Stimulated activated naive CD4-positive, alpha-beta T cell treated with Interleukin-2 at 50 U/mL for 16 hours (primary cell): ENCODE measurements around the gene MAN1A2.
A peak's percentile ranks its signal among the peaks of the same experiment; 100 is the strongest.

Source experiments
- DNase-seq: peaks from one replicate; lab custom pipeline; 2025; lab: John Stamatoyannopoulos, UW

The MAN1A2 gene

GRCh38 chr1:117359561-117360289 lies 7.5 kb upstream of the MAN1A2 start:
- DNase-seq = no peak

DNA sequence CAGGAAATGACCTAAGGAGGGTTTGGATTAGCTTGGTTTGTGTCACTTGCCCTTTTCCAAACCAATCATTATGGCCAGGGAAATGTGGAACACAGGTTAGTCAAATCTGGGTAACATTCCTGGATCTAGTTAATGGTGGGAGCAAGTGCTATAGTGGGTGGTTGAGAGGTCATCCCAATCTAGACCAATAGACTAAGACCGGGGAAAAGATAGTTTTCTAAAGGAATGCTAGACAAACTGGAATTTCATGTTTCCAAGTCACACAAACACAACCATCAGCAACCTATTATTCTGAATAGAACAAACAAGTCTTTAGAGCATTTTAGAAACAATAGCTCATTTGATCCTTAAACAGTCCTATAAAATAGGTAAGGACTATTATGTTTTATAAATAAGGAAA lies 4.3 kb upstream of the MAN1A2 start:
- DNase-seq = no peak

DNA sequence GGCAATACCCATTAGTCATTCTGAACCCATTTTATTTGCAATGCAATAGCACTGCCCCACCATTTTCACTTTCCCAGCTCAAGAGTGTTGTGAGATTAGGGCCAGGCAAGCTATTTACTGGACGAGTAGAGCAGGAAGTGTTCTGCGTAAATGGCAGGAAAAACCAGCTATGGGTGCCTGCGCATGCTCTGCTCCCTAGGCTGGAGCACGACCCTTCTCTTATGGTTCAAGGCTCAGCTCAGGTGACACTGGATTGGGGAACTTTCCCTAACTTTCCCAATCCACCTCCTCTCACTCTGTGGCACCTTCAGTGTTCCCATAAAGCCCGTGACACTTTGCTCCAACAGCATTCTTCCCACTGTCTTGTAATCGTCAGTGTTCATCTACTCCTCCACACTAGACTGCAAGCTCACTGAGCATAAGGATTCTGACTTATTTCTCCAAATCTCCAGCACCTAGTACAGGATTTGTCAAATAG lies 3.6 kb upstream of the MAN1A2 start:
- DNase-seq = no peak

DNA sequence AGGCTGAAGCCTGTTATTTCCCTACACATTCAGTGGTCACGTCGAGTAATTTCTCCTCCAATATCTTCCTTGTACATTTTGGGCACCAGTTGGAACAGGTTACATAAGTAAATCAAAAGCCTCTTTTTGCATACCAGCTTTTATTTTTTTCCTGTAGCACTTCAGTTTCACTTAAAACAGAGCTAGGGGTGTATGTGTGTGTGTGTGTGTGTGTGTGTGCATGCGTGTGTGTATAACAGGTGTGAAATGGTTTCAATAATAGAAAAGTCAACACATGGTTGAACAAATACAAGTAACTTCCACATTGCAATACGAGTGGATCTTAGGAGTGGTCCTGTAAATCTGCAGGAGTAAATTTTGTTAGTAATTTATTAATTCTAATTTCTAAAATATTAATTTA lies 3.0 kb upstream of the MAN1A2 start:
- DNase-seq = no peak

- no peak for DNase-seq
These were observed 1.7 kb upstream of the MAN1A2 start for GRCh38 chr1:117365350-117366176.

DNA sequence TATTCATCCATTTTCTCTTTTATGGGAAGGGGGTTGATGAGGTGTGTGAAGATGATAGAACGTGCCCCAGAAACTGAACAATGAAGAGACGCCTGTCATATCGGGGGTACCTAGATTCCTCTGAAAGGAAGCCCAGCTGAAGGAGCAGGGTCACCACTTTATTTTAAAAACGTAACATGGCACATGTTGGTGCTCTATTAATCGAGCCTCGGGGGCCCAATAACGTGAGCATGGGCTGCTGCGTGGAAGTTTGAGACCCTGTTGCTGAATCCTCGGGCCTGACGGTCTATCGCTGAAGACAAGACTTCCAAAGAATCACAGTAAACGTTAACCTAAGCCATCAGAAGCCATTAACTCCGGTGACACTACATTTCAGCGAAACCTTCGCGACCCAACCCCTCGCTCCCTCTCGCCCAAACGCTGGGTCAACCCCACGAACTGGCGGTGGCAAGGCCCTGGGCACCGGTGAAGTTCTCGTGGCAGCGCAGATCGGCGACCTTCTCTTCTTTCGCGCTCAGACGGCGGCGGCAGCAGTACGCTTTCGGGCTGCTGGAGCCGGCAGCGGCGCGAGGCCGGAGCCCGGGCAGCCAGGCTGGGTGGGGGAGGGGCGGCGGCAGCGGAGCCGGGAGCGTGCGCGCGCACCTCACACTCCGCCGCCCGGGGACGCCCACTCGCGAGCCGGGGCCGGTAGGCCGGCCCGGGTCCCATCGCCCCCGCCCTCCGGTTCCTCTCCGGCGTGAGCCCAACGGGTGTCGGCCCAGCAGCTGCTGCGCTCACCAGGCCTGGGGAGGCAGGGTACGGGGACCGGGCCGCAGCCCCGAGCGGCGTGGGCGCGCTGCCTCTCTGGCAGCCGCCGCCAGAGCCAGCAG lies 838 bp upstream of the MAN1A2 start:
- DNase-seq = peak; percentile 66

DNA sequence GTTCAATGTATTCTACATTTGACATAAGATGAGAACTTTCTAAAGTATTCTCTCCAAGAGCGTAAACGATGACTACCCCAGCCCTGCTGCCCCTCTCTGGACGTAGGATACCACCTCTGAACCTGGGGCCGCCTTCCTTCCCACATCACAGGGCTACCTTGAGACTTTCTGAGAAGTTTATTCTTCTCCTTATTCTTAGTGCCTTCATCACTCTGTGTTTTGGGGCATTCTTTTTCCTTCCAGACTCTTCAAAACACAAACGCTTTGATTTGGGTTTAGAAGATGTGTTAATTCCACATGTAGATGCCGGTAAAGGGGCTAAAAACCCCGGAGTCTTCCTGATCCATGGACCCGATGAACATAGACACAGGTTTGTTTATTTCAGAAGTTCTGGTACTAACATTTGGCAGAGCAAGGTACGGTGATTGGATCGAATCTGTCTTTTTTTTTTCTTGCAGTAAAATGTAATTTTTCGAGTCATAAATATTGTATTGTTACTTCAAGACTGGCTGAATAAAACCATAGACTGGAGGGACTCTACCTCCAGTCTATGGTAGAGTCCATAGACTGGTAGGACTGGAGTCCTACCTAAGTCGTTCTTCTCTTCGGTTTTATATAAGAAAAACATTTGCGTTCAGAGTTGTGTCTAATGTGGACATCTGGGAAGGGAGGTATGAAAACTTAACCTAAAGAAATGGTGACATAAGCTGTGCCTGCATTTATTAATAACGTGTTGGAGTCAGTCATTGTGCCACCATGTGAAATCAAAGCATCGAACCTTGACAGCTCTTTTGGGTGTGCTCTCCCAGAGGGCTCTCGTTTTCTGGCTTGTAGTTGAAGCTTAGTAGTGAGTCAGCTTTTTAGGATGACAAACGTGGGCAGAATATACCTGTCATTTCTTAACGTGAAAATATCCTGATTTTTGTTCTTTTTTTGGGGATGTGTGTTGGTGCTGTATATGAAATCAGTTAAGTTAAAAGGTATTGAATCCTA lies 1.2 kb downstream of the MAN1A2 start:
- DNase-seq = no peak

DNA sequence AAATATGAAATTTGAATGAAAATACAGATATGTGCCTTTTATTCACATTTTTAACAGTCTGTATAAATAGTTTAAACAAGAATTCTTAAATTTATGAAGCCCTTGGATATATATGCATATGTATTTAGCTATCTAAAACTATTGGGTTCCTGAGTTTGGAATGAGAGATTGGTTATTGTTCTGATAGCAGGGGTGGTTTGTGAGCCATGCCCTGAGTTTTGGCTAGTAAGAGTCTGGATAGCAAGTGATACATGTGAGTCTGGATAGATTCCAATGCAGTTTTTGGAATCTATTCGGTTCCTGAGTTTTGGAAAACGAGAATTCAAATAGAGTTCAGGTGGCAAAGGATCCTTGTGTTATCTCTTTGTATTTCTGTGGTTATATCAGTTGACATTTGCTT lies 2.8 kb downstream of the MAN1A2 start:
- DNase-seq = no peak

DNA sequence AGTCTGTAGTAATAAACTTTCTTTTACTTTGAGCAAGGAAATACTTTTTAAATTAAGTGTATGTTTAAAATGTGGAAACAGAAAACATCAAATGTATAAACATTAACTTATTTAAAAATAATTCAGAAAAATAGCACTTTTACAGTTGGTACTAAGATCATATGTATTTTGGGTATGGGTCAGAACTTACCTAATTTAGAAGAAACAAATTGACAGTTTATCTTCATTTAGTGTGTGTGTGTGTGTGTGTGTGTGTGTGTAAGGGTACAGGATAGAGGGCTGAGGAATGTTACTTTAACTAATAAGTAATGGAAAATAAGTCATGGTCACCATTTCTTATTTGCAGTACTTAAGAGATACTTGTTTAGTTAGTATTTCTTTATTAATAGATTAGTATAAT lies 3.3 kb downstream of the MAN1A2 start:
- DNase-seq = no peak

DNA sequence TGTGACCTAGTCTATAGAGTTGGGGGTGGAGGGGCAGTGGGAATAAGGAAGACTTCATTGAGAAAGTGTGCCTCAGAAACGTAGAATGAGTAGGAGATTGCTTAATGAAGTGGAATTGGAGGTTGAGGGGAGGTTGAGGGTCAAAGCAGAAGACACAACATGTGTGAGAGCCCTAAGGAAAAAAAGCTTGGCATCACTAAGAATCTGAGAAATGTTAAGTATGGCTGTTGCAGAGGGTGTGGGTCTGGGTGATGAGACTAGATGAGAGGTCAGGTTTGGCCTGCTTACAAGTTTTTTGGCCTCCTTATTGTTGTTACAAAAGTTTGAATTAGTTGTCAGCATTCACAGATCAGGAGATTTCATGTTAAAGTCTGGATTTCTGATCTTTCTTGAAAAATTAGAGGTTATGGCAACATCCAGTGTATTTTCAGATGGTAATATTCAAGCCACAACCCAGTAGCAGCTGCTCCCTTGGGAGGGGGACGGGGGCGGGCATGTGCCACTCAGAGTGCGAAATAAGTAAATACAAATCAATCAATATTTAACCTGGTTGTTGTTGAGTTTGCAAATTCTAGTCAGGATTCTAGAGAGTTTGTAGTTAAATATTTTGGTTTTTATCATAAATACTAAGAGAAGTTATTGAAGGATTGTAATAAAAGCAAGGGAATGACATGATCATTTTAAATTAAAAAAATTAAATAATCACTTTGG lies 4.3 kb downstream of the MAN1A2 start:
- DNase-seq = no peak

DNA sequence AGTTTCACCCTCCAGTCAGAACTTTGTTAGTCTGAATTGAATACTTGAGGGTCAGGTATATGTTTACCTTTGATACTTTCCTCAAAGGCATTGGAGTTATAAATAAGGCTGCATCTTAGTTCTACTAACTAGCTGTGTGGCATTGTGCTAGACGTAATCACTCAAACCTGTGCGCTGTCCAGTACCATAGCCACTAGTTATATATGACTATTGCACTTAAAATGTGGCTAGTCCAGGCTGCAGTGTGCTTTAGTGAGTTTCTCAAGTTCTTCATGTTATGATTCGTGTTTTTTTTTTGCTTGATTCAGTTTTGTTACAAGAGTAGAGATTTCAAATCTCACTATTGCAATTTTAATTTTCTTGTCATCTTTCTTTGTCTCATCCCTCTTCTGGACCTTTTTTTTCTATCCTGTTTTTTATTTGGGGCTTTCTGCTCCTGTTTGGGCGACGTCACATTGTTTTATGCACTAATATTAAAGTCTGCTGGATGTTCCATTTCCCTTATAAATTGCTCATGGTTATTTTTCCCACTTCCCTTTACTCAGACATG lies 5.7 kb downstream of the MAN1A2 start:
- DNase-seq = no peak

DNA sequence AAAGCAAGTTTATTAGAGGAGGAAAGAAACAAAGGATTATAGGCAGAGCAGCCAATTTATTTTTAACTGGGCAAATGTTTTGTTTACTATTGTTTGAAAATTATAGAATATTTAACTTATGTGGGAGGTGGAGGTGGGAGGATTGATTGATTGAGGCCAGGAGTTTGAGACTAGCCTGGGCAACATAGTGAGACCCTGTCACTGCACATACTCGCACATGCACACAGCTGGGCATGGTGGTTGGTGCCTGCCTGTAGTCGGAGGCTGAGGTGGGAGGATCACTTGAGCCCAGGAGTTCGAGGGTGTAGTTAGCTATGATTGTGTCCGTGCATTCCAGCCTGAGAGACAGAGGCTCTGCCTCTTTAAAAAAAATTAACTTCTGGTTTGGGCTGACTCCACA lies 6.7 kb downstream of the MAN1A2 start:
- DNase-seq = no peak

DNA sequence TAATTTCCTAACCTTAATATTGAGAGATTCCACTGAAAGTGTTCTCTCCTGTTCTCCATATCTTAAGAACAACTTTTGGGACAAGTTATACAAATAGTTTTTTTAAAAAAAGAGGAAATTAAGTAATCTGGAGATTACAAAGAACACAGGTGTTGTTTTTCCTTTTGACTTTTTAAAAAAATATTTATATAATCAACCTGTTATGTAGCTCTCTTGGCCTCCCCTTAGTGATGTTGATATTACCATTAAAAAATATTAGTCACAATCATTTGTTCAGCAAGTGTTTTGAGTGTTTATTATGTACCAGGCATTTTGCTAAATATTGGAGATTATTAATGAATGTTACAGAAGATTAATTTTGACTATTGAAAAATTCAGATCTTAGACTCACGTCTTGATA lies 8.1 kb downstream of the MAN1A2 start:
- no peak for DNase-seq

- DNase-seq = no peak
These were observed 19.9 kb downstream of the MAN1A2 start for GRCh38 chr1:117387060-117387633.

DNA sequence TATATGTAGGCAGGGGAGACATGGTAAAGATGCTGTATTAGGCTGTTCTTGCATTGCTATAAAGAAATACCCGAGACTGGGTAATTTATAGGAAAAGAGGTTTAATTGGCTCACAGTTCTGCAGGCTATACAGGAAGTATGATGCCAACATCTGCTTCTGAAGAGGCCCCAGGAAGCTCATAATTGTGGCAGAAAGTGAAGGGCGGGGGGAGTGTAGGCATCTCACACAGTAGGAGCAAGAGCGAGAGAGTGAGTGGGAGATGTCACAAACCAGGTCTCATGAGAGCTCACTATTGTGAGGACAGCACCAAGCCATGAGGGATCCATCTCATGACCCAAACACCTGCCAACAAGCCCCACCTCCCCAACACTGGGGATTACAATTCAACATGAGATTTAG lies 21.1 kb downstream of the MAN1A2 start:
- no peak for DNase-seq

DNA sequence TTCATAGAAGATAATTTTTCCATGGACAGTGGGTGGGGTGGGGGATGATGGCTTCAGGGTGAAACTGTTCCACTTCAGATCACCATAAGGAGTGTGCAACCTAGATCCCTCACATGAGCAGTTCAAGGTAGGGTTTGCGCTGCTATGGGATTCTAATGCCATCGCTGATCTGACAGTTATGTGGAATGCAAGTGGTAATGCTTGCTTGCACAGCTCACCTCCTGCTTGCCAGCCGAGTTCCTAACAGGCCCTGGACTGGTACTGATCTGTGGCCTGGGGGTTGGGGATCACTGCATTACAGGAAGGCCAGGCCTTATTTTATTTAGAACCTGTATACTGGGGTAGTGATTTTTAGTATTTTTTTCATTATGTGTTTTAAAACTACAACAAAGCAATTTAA lies 22.0 kb downstream of the MAN1A2 start:
- no peak for DNase-seq

DNA sequence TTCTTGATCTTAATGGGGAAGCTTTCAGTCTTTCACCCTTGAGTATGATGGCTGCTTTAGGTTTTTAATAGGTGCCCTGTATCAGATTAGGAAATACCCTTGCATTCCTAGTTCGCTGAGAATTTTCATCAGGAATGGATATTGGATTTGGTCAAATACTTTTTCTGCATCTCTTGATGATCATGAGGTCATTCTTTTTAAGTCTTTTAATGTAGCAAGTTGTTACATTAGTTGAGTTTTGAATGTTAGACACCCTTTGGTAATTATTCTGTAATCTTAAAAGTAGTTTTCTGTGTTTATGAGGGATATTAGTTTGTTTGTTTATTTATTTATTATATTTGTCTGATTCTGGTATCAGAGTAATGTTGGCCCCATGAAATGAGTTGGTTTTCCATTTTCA lies 22.5 kb downstream of the MAN1A2 start:
- DNase-seq = no peak

GRCh38 chr1:117392771-117393170 lies 25.5 kb downstream of the MAN1A2 start:
- DNase-seq = no peak

- DNase-seq = no peak
These were observed 28.8 kb downstream of the MAN1A2 start for GRCh38 chr1:117396074-117396473.

DNA sequence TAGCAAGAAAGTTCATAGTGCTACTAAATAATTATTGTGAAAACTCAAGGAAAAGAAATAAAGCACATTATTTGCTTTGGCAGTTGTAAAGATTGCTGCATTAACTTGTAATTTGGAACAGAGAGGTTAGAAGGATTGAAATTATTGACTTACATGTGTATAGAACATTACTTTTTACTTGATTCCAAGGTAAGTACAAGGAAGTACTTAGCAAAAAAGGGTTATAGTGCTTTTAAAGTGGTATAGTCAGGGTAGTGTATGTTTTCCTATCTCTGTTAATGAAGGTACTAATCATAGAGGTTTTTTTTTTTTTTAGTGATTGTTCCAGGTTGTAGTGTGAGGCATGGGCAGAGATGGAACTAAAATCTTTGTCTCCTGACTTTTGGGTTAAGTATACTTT lies 29.4 kb downstream of the MAN1A2 start:
- DNase-seq = no peak
